ENCODE results near the gene BCAN. TPM values are rescaled to one million over a fixed set of nuclear protein-coding genes. Genes with fewer than 3 reads are reported as not detected.

Gene BCAN
- total and polyA plus RNA-seq, 2 experiments from 2014 or later: 0.23 to 0.86 TPM

GRCh38 chr1:156664046-156664766 is 22.3 kb downstream of the BCAN start:
- Histone ChIP-seq H3K36me3 (no peaks in the 10 kb centered on the region), H3K4me1 (ENCODE audit: low read depth) (peaks cover 86% of the 10 kb centered on the region), H3K4me3 (peak overlapping the region; percentile 0), H3K9me3 (ENCODE audit: low read depth) (no peaks in the 10 kb centered on the region), H3K27ac (peak overlapping the region; percentile 100), H3K27me3 (no peaks in the 10 kb centered on the region)
- TF ChIP-seq, protein P1, sequence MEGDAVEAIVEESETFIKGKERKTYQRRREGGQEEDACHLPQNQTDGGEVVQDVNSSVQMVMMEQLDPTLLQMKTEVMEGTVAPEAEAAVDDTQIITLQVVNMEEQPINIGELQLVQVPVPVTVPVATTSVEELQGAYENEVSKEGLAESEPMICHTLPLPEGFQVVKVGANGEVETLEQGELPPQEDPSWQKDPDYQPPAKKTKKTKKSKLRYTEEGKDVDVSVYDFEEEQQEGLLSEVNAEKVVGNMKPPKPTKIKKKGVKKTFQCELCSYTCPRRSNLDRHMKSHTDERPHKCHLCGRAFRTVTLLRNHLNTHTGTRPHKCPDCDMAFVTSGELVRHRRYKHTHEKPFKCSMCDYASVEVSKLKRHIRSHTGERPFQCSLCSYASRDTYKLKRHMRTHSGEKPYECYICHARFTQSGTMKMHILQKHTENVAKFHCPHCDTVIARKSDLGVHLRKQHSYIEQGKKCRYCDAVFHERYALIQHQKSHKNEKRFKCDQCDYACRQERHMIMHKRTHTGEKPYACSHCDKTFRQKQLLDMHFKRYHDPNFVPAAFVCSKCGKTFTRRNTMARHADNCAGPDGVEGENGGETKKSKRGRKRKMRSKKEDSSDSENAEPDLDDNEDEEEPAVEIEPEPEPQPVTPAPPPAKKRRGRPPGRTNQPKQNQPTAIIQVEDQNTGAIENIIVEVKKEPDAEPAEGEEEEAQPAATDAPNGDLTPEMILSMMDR (IDR thresholded peaks at IDR 0.05; ENCODE audit: low read depth, low read length): no peak
- DNase-seq (ENCODE audit: low read depth in 1 of 2, low spot score in 1 of 2): peak in 1 of 2 donors; percentile 76

- Histone ChIP-seq H3K36me3 (no peaks in the 10 kb centered on the region), H3K9me3 (ENCODE audit: low read depth) (no peaks in the 10 kb centered on the region), H3K4me3 (peak overlapping the region; percentile 0), H3K4me1 (ENCODE audit: low read depth) (peaks cover 93% of the 10 kb centered on the region), H3K27me3 (no peaks in the 10 kb centered on the region), H3K27ac (peak overlapping the region; percentile 100)
- TF ChIP-seq, protein P1 (IDR thresholded peaks at IDR 0.05; ENCODE audit: low read depth, low read length): no peak
- DNase-seq (ENCODE audit: low read depth in 1 of 2, low spot score in 1 of 2): peak in 1 of 2 donors; percentile 92
These were observed 23.0 kb downstream of the BCAN start for GRCh38 chr1:156664767-156665411.

- peaks cover 96% of the 10 kb centered on the region for H3K4me1 ChIP-seq (ENCODE audit: low read depth)
- no peaks in the 10 kb centered on the region for H3K36me3 ChIP-seq
- H3K27ac ChIP-seq: peak overlapping the region; percentile 100
- no peaks in the 10 kb centered on the region for H3K9me3 ChIP-seq (ENCODE audit: low read depth)
- TF ChIP-seq, protein P1 (IDR thresholded peaks at IDR 0.05; ENCODE audit: low read depth, low read length): no peak
- H3K4me3 ChIP-seq: no peak overlapping the region
- H3K27me3 ChIP-seq: no peaks in the 10 kb centered on the region
- DNase-seq (ENCODE audit: low read depth in 1 of 2, low spot score in 1 of 2): no peak
These were observed 23.6 kb downstream of the BCAN start for GRCh38 chr1:156665539-156665938.

DNA sequence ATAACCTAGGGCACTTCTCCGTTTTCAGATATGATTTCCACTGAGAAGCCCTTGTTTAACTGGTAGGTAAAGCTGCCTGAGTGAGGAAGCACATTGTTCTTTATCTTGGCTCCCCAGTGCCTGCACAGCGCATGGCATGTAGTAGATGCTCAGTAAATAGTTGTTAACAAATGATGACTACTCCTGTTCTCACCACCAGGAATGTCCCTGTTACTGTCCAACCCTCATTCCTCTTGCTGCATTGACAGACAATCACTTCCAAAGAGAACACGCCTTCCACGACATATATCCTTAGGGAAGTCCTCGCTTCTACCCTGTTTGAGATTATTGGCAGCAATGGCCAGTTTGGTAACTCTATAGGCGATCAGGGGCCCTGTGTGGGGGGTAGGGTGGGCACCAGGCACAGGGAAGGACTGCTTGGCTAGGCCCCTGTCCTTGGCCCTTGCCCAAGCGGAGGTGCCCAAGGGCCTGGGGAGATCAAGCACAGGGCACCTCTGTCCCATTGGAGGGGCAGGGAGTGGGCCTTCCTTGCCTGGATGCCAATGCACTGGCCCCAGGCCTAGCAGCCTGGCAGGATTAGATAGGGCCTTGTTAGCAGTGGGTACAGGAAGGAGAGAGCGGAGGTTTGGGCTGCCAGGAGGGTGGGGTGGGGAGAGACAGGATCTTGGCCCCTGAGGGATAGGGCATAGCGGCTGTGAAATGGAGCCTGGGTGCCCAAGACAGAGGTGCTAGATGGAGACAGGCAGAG is 25.1 kb downstream of the BCAN start:
- Histone ChIP-seq H3K36me3 (peaks cover 4% of the 10 kb centered on the region), H3K4me3 (no peak overlapping the region), H3K27me3 (no peaks in the 10 kb centered on the region), H3K27ac (peak overlapping the region; percentile 100), H3K4me1 (ENCODE audit: low read depth) (peaks cover 91% of the 10 kb centered on the region), H3K9me3 (ENCODE audit: low read depth) (no peaks in the 10 kb centered on the region)
- TF ChIP-seq, protein P1 (IDR thresholded peaks at IDR 0.05; ENCODE audit: low read depth, low read length): no peak
- no peak for DNase-seq (ENCODE audit: low read depth in 1 of 2, low spot score in 1 of 2)

DNA sequence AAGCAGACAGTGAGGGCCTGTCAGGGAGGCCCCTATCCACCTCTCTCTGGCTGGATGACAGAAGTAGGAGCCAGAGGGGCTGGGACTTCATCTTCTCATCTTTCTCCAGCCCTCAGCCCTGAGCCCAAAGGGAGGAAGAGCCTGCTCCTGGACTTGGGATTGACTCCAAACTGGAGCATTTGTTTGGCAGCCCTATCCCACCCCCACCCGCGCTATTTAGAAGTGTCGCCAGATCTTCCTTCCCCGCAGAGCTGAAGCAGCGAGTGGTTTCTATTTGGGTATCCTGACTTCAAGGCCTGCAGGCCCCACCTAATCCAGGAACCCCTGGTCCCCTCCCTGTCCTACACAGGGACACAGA is 25.7 kb downstream of the BCAN start:
- TF ChIP-seq, protein P1 (IDR thresholded peaks at IDR 0.05; ENCODE audit: low read depth, low read length): no peak
- DNase-seq (ENCODE audit: low read depth in 1 of 2, low spot score in 1 of 2): peak; percentile 26 to 50
- Histone ChIP-seq H3K4me1 (ENCODE audit: low read depth) (peaks cover 85% of the 10 kb centered on the region), H3K36me3 (peaks cover 8% of the 10 kb centered on the region), H3K27ac (peak overlapping the region; percentile 100), H3K9me3 (ENCODE audit: low read depth) (no peaks in the 10 kb centered on the region), H3K27me3 (no peaks in the 10 kb centered on the region), H3K4me3 (no peak overlapping the region)
